ENCODE results near the gene CARD19.

Gene CARD19

GRCh38 chr9:93120846-93121315 is 24.9 kb downstream of the CARD19 start:
- no peak for DNase-seq (ENCODE audit: low read depth in 2 of 2)

GRCh38 chr9:93121316-93122241 is 25.6 kb downstream of the CARD19 start:
- no peak for DNase-seq (ENCODE audit: low read depth in 2 of 2)

GRCh38 chr9:93122721-93123221 is 26.8 kb downstream of the CARD19 start:
- no peak for DNase-seq (ENCODE audit: low read depth in 2 of 2)

GRCh38 chr9:93123561-93124283 is 27.7 kb downstream of the CARD19 start:
- DNase-seq (ENCODE audit: low read depth in 2 of 2), result no peak

- DNase-seq (ENCODE audit: low read depth in 2 of 2), result no peak
Observed at GRCh38 chr9:93124793-93125192, 28.8 kb downstream of the CARD19 start.

GRCh38 chr9:93125331-93125894 is 29.4 kb downstream of the CARD19 start:
- no peak for DNase-seq (ENCODE audit: low read depth in 2 of 2)

GRCh38 chr9:93126151-93126781 is 30.2 kb downstream of the CARD19 start:
- DNase-seq (ENCODE audit: low read depth in 2 of 2), result no peak

- no peak for DNase-seq (ENCODE audit: low read depth in 2 of 2)
Observed at GRCh38 chr9:93126825-93127368, 30.9 kb downstream of the CARD19 start.

GRCh38 chr9:93127395-93127911 is 31.4 kb downstream of the CARD19 start:
- DNase-seq (ENCODE audit: low read depth in 2 of 2), result no peak

- DNase-seq (ENCODE audit: low read depth in 2 of 2), result no peak
Observed at GRCh38 chr9:93128011-93128714, 32.1 kb downstream of the CARD19 start.

GRCh38 chr9:93128715-93129224 is 32.8 kb downstream of the CARD19 start:
- DNase-seq (ENCODE audit: low read depth in 2 of 2), result no peak

GRCh38 chr9:93129286-93129685 is 33.3 kb downstream of the CARD19 start:
- DNase-seq (ENCODE audit: low read depth in 2 of 2), result no peak

- no peak for DNase-seq (ENCODE audit: low read depth in 2 of 2)
Observed at GRCh38 chr9:93129691-93130500, 33.9 kb downstream of the CARD19 start.

GRCh38 chr9:93130861-93131481 is 35.0 kb downstream of the CARD19 start:
- no peak for DNase-seq (ENCODE audit: low read depth in 2 of 2)

- no peak for DNase-seq (ENCODE audit: low read depth in 2 of 2)
Observed at GRCh38 chr9:93131599-93132286, 35.7 kb downstream of the CARD19 start.

- DNase-seq (ENCODE audit: low read depth in 2 of 2), result no peak
Observed at GRCh38 chr9:93132287-93132927, 36.4 kb downstream of the CARD19 start.

- no peak for DNase-seq (ENCODE audit: low read depth in 2 of 2)
Observed at GRCh38 chr9:93132946-93133680, 37.1 kb downstream of the CARD19 start.

All from stimulated activated CD8-positive, alpha-beta memory T cell treated with anti-CD3 and anti-CD28 coated beads, Interleukin-2, amount 100 ng/mL, for 48 hours (primary cell).